NCI-H2196 (cell line): Measurements from ENCODE around the gene CFAP61.
"Not testable (repeated sequence)": the region's sequence is repeated elsewhere in the genome, so short reads cannot be mapped to it uniquely, and the experiment has no call there.

ENCODE experiments used
- DNase-seq: peaks from one replicate; lab custom pipeline; 2025; ENCODE audit not compliant: unreplicated experiment; lab: John Stamatoyannopoulos, UW

Gene CFAP61

GRCh38 chr20:20205862-20206236 lies 153.5 kb downstream of the CFAP61 start:
- DNase-seq: no peak

GRCh38 chr20:20206788-20207187 lies 154.5 kb downstream of the CFAP61 start:
- DNase-seq: no peak

- DNase-seq: no peak
Measured at GRCh38 chr20:20207291-20207690, 155.0 kb downstream of the CFAP61 start.

GRCh38 chr20:20207872-20208271 lies 155.5 kb downstream of the CFAP61 start:
- no peak for DNase-seq

GRCh38 chr20:20209684-20210083 lies 157.4 kb downstream of the CFAP61 start:
- DNase-seq: no peak

- no peak for DNase-seq
Measured at GRCh38 chr20:20210327-20210726, 158.0 kb downstream of the CFAP61 start.

- DNase-seq: no peak
Measured at GRCh38 chr20:20210943-20211273, 158.6 kb downstream of the CFAP61 start.

- DNase-seq: no peak
Measured at GRCh38 chr20:20211274-20211987, 159.1 kb downstream of the CFAP61 start.

GRCh38 chr20:20211988-20212518 lies 159.7 kb downstream of the CFAP61 start:
- no peak for DNase-seq

GRCh38 chr20:20212675-20213096 lies 160.4 kb downstream of the CFAP61 start:
- DNase-seq: no peak

GRCh38 chr20:20213526-20214121 lies 161.3 kb downstream of the CFAP61 start:
- DNase-seq: no peak

GRCh38 chr20:20214757-20215275 lies 162.5 kb downstream of the CFAP61 start:
- DNase-seq: no peak

- DNase-seq: no peak
Measured at GRCh38 chr20:20215976-20216727, 163.8 kb downstream of the CFAP61 start.

- no peak for DNase-seq
Measured at GRCh38 chr20:20216941-20217340, 164.6 kb downstream of the CFAP61 start.

- no peak for DNase-seq
Measured at GRCh38 chr20:20217621-20218020, 165.3 kb downstream of the CFAP61 start.

- DNase-seq: not testable (repeated sequence)
Measured at GRCh38 chr20:20218106-20218505, 165.8 kb downstream of the CFAP61 start.

GRCh38 chr20:20219016-20219415 lies 166.7 kb downstream of the CFAP61 start:
- DNase-seq: no peak

GRCh38 chr20:20220134-20220533 lies 167.8 kb downstream of the CFAP61 start:
- DNase-seq: no peak

- no peak for DNase-seq
Measured at GRCh38 chr20:20223981-20224380, 171.6 kb downstream of the CFAP61 start.

GRCh38 chr20:20224806-20225205 lies 172.5 kb downstream of the CFAP61 start:
- DNase-seq: no peak

- DNase-seq: peak; percentile 48
Measured at GRCh38 chr20:20225325-20226043, 173.2 kb downstream of the CFAP61 start.
